C4-2B (cell line): ENCODE measurements around the gene KRTAP4-1.
"Not testable (repeated sequence)": the region's sequence is repeated elsewhere in the genome, so short reads cannot be mapped to it uniquely, and the experiment has no call there.

Experiments used
- H3K27ac ChIP-seq: fragments of 450-650 bp; 2 replicates; pipeline ENCODE4 v1.5.1; 2017
- ZFX ChIP-seq: fragments of 450-650 bp; IDR thresholded peaks from 2 replicates; pipeline ENCODE4 v1.6.1; 2017
- TF ChIP-seq, protein P1 (sequence below): fragments of 450-650 bp; conservative IDR thresholded peaks from 2 replicates; pipeline ENCODE4 v1.5.1; 2017; ENCODE audit warnings: mild to moderate bottlenecking

Gene KRTAP4-1

DNA sequence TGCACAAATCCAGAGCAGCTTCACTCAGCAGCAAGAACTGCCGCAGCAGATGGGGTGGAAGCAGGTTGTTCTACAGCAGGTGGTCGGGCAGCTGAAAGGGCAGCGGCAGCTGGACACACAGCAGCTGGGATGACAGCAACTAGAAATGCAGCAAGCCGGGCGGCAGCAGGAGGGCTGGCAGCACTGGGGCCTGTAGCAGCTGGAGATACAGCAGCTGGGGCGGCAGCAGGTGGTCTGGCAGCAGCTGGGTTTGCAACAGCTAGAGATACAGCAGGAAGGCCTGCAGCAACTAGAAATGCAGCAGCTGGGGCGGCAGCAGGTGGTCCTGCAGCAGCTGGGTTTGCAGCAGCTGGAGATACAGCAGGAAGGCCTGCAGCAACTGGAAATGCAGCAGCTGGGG, 17.1 kb downstream of the KRTAP4-1 start:
- no peak for TF ChIP-seq ZFX
- TF ChIP-seq, protein P1, sequence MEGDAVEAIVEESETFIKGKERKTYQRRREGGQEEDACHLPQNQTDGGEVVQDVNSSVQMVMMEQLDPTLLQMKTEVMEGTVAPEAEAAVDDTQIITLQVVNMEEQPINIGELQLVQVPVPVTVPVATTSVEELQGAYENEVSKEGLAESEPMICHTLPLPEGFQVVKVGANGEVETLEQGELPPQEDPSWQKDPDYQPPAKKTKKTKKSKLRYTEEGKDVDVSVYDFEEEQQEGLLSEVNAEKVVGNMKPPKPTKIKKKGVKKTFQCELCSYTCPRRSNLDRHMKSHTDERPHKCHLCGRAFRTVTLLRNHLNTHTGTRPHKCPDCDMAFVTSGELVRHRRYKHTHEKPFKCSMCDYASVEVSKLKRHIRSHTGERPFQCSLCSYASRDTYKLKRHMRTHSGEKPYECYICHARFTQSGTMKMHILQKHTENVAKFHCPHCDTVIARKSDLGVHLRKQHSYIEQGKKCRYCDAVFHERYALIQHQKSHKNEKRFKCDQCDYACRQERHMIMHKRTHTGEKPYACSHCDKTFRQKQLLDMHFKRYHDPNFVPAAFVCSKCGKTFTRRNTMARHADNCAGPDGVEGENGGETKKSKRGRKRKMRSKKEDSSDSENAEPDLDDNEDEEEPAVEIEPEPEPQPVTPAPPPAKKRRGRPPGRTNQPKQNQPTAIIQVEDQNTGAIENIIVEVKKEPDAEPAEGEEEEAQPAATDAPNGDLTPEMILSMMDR = no peak
- H3K27ac ChIP-seq = no peak overlapping the region

DNA sequence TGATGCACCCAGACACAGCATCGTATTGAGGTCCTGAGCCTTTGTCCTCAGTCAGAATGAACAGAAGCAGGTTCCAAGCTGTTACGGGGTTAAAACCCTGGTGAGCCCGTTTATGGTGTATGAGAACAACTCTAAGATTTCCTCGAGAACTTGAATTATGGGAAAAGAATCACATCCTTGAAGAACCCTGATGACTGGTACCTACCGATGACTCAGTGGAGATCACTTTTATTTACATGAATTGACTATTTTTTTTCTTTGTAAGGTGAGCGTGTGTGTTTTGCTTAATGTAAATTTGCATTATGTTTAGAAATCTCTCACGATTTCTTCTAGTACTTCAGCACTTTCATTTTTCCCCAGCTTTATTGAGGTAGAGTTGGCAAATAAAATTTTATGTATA, 20.9 kb downstream of the KRTAP4-1 start:
- TF ChIP-seq, protein P1 = no peak
- TF ChIP-seq ZFX = no peak
- no peak overlapping the region for H3K27ac ChIP-seq

GRCh38 chr17:41160648-41161047, 24.1 kb downstream of the KRTAP4-1 start, which contains the start of gene KRTAP4-4:
Gene KRTAP4-4 (minus strand): TSS chr17:41160748. CDS start chr17:41160691, 57 bp downstream.
- H3K27ac ChIP-seq = no peak within 1 kb of the TSS
- TF ChIP-seq, protein P1 = no peak
- no peak for TF ChIP-seq ZFX

DNA sequence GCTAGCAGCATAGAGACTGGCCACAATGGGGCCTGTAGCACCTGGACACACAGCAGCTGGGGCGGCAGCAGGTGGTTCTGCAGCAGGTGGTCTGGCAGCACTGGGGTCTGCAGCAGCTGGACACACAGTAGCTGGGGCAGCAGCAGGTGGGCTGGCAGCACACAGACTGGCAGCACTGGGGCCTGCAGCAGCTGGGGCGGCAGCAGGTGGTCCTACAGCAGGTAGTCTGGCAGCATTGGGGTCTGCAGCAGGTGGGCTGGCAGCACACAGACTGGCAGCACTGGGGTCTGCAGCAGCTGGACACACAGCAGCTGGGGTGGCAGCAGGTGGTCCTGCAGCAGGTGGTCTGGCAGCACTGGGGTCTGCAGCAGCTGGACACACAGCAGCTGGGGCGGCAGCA, 24.5 kb downstream of the KRTAP4-1 start:
- not testable (repeated sequence) for H3K27ac ChIP-seq

DNA sequence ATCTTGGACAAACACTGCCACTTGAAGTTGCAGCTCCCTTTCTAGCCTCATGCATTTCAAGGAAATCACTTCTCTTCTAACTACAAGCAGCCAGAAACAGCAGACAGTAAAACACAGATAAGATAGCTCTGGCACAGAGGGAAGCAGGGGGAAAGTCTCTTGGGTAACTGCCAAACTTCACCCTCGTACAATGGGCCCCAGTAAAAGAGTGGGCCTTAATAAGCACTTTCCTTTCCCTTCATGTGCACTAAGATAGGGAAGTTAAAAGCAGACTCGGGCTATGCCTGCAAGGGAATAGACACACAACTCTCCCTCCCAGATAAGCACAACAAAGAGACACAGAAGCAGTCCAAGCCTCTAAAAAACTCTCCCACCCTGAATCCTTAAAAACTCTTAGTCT, 30.9 kb downstream of the KRTAP4-1 start:
- TF ChIP-seq, protein P1 = no peak
- no peak for TF ChIP-seq ZFX
- H3K27ac ChIP-seq = no peak overlapping the region

DNA sequence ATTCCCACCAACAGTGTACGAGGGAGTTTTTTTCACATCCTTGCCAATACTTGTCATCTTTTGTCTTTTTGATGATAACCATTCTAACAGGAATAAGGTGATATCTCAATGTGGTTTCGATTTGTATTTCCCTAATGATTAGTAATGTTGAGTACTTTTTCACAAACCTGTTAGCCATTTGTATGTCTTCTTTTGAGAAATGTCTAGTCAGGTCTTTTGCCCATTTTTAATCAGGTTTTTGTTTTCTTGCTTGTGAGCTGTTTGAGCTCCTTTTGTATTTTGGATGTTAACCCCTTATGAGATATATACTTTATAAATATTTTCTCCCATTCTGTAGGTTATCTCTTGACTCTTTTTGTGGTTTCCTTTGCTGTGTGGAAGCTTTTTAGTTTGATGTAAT, 33.2 kb downstream of the KRTAP4-1 start:
- TF ChIP-seq, protein P1 = no peak
- no peak for TF ChIP-seq ZFX
- H3K27ac ChIP-seq = no peak overlapping the region

DNA sequence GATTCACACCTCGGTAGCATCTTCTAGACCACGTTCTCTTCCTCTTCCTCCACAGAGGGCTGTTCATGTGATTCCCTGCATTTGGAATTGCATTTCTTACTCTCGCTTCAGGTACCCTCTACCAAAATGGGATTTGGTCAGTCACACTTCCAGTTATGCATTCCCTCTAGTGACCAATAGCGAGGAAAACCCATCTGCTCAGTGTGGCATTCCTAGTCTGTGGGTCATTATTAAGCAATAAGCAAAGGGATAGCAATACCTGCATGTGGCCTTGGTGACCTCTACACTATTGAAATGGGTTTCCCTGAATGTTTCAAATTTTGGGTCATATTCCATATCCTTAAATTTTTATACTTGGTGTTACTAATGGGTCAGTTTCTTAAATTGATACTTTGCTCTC, 34.7 kb downstream of the KRTAP4-1 start:
- H3K27ac ChIP-seq = no peak overlapping the region
- no peak for TF ChIP-seq ZFX
- TF ChIP-seq, protein P1 = no peak

GRCh38 chr17:41149652-41149985, 35.1 kb downstream of the KRTAP4-1 start, which contains the start of gene KRTAP4-5:
Gene KRTAP4-5 (minus strand): TSS chr17:41149825. CDS start chr17:41149767, 58 bp downstream.
- TF ChIP-seq, protein P1 = no peak
- no peak for TF ChIP-seq ZFX
- H3K27ac ChIP-seq = no peak within 1 kb of the TSS

- not testable (repeated sequence) for H3K27ac ChIP-seq
Observed at GRCh38 chr17:41148971-41149651, 35.6 kb downstream of the KRTAP4-1 start.
